ENCODE data around the gene THSD4.

The THSD4 gene

DNA sequence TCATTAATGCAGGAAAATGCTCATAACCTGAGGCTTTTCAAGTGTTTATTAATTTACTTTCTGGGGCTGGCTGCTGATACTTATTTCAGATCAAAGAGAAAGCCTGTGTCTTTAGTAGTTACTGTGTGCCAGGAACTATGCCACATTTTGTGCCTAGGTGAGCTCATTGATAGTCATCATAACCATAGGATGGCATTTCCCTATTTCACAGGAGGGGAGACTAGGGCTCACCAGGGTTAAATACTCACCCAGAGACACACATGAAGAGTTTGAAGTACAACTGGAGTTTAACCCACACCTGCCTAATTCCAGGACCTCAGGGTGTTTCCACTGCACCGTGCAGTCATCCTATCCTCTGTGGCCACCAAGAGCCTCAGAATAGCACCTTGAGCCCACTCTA, 430.7 kb downstream of the THSD4 start:
- DNase-seq (ENCODE audit: low read depth): no peak

DNA sequence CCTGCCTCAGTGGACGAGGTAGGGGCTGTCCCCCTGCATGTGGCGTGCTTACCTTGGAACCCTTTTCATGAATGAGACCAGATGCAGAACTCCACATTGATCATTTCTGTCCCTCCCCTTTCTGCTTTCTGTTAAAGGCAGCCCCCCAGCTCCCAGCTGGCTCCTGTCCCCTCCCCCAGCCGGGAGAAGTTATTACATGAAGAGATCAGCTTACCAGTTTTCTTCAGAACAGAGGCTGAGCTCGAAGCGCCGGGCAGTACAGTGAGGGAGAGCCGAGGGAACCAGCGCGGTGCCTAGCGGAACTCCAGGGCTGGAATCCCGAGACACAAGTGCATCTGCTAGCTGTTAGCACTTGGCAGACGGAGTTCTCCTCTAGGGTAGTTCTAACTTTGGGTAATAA, 431.7 kb downstream of the THSD4 start:
- DNase-seq (ENCODE audit: low read depth): no peak

DNA sequence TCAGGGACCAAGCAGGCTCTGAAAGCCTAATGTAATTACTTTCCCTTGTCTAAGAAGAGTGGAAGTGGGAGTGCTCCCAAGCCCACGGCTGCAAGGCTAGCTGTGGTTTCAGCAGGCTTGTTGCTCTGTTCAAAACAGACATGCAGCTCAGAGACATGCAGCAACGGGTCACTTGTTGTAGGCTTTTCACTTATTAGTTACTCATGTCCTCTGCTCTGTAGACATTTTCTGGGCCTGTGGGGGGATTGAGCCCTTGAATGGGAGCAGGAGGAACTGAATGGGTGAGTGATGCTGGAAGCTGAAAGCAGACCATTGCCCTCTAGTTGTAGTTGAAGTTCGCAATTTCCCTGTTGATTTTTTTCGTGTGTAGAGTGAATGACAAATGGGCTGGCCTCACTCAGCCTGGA, 433.1 kb downstream of the THSD4 start:
- no peak for DNase-seq (ENCODE audit: low read depth)

DNA sequence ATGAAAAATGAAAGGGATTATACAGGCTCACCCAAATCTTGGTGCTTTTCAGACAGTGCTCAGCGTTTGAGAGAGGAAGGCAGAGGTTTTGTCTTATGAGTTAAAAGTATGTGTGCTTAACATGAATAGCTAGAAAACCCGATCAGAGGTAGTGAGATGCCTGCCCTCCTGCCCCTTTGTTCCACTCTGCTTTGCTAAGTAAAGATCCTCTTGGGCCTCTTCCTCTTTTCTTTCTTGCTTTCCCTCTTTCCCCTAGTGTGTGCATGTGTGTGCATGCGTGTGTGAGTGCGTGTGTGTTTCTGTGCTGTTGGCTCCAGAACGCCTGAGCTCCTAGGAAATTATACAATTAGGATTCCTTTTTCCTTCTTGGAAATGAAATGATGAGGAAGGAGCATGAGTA, 433.8 kb downstream of the THSD4 start:
- no peak for DNase-seq (ENCODE audit: low read depth)

DNA sequence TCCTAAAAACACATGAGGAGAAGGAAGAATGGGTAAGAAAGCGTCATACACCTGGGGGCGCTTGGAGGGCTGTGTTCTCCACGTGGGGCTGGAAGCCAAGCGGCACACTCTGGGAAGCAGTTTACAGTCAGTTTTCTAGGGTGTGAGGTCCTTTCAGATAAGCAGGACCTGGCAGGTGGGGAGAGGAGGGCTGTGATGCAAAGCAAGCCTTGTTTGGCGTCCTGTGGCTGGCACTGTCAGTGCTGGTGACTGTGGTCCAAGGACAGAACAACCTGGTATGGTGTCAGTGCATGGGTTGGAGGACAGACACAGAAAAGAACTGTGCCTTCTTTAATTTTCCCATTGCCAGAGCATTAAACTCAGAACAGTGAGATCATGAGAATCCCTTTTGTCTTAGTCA, 434.4 kb downstream of the THSD4 start:
- no peak for DNase-seq (ENCODE audit: low read depth)

DNA sequence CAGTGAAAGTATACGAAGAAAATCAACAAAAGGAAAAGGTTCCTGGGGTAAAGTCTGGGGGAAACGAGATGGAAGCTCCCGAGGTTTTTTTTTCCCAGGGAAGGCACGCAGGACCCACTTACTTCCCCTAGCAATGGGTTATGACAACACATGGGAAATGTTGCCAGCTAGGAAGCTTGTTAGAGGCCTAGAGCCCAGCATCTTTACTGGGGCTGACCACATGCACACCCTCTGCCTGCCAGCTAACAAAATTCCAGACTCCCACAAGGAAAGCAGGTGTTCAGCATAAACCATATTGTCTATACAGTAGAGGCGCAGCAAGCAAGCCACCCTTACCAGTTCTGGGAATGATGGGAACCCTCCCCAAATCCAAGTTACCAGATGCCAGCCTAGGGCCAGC, 436.3 kb downstream of the THSD4 start:
- DNase-seq (ENCODE audit: low read depth): no peak

DNA sequence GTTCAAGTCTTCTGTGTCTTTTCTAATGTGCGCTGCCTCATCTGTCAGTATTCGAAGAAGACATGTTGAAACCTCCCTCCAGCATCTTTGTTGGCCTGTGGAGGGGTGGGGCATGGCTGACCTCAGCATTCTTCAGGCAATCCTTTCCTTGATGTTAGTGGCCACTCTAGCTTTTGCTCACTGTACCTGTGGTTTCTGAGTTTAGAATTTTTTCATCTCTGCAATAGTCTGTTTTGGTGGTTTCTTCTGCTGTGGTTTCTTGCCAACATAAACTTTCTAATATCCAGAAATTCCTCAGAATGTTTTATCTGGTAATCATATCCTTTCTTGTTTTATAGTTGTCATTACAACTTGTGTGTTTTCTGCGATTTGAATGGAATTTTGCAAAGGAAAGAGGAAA, 443.8 kb downstream of the THSD4 start:
- DNase-seq (ENCODE audit: low read depth): no peak

DNA sequence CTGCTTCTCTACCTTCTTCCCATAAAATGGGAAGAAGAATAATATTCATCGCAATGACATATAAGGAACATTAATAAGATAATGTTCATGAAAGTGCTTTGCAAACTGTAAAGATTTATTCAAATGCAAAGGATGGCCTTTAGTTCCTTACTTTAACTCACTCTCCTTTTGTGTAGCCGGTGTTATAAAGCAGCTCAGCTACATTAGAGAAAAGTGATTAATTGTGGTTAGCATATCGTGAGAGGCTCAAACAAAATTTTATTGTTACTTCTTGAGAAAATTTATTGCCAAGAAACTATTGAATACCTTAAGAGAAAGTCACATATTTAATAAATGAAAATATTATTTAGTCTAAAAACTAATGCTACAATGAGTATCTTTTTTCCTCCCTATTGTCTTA, 444.3 kb downstream of the THSD4 start:
- DNase-seq (ENCODE audit: low read depth): no peak

DNA sequence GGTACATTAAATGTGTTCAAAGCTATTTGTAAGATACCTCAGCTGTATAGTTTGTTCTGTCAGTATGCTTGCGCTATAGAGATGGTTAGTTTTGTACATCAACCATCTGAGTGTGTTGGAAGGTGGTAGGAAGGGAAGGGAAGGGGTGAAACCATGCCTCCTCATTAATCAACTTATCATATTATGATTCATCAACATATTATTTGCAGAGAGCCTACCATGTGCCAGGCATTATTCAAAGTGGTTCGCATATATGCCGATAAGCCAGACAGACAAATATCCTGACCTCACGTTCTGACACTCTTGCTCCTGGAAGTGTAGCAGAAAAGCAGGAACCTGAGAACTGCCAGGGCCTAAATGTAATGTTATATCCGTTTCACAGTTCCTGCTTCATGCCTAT, 447.0 kb downstream of the THSD4 start:
- no peak for DNase-seq (ENCODE audit: low read depth)

DNA sequence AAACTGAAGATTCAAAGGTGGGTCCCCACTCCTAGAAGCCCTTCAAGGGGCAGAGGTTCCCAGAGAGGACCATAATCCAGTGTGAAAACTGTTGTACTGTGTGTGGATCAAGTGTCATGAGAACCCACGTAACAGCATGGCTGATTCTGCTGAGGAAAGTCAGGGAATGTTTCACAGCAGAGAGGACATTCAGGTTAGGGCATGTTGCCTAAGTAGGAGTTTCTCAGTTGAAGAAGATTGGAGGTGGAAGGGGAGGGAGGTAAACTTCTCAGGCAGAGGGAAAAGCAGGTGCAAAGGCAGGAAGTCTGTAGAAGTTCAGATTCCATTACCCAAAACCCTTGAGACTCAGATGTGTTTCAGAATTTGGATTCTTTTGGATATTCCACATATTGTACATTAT, 448.9 kb downstream of the THSD4 start:
- DNase-seq (ENCODE audit: low read depth): no peak

DNA sequence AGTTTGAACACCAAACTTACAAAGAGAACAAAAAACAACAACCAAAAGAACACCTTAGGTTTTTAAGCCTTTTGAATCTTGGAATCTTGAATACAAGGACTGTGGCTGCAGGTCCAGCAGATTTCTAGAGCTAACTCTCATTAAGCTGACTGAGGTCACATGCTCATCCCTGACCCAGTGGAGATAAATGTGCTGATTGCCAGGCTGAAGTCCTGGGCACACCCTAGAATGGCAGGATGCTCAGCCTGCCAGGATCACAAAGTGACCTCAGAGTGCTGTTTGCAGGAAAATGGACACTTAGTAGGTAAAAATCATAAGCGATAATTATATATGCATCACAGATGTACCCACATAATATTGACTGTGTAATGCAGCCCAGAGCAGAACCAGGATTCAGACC, 449.7 kb downstream of the THSD4 start:
- no peak for DNase-seq (ENCODE audit: low read depth)

DNA sequence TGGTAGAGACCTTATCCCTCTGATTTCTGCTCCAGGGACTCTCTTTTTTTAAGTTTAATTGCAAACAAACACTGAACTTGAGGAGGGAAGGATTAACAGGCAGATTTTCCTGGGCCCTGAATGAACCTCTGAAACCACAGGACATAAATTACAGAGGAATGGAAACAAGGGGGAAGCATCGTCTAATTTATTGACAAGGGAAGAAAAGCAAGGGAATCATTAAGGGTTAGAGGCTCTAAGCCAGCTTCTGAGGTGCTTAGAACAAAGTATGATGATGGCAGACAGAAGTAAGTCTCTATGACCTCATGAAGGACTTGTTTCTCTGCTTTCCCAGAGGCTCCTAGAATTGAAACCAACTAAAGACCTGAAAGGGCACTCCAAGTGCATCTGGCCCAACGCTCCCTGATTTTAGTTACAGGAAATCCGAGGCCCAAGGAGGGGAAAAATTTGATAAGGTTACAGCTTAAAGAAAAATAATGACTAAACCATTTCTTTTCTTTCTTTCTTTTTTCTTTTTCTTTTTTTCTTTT, 450.4 kb downstream of the THSD4 start:
- no peak for DNase-seq (ENCODE audit: low read depth)

DNA sequence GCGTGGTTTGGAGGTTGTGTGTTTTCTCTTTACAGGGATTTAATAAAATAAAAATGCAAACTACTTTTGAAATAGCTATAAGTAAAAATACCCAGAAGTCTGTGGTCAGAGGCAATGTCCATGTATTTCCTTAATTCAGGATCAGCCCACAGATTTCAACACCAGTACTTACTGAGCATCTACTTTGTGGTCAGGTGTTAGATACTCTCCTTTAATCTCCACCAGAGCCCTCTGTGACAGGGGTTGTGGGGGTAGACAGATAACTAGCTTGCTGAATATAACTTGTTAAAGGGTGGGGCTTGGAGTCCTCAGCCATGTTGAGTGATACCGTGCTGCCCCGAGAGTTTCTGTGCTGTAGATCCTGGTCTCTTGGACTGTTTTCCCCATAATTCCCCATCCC, 451.0 kb downstream of the THSD4 start:
- DNase-seq (ENCODE audit: low read depth): no peak

DNA sequence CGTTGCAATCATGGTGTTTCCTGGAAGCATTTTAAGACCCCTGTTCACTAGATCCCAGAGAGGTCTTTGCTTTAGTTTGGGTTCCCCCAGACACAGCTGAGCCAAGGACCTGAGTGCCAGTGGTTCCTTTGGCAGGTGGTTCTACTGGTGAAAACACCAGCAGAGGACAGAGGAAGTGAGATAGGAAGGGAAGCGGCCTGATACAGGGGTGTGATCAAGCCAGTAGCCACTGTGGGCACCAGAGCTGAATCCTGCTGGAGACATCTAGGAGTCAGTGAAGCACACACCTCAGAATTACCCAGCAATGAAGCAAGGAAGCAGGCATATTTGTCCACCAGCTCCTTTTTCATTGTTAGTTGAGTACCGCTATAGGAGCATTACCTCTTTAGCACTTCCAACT, 451.9 kb downstream of the THSD4 start:
- no peak for DNase-seq (ENCODE audit: low read depth)

DNA sequence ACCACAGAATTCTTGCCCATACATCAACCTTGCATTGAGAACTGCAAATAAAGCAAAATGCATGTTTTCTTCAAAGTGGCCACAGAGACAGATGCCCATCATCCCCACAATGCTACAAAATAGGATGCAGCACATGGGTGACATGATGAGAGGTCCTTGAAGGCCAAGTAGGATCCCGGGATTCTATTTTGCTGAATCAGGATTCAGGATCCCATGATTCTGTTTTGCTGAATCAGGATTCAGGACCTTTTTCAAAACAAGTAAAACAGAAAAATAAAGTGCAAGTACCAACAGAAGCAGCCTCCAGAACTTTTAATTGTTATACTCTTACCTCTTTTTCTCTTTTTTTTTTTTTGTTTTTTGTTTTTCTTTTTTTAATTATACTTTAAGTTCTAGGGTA, 453.0 kb downstream of the THSD4 start:
- DNase-seq (ENCODE audit: low read depth): no peak

DNA sequence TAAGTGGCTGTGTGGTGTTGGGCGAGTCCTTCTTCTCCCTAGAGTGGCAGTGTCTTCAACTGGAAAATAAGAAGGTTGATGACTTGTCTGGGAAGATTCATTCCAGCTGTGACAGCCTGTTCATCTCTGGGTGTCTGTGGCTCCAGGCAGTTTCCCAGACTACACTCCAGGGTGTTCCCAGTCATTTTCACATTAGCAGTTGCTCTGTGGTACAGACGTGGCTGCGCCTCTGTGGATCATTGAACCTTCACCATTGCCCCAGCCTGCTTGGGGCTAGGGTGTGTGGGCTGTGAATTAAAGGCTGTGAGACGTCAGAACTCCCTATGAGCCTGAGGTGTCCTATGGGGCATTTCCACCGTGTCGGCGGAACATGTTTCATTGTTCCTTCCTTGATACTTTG, 455.5 kb downstream of the THSD4 start:
- DNase-seq (ENCODE audit: low read depth): no peak

DNA sequence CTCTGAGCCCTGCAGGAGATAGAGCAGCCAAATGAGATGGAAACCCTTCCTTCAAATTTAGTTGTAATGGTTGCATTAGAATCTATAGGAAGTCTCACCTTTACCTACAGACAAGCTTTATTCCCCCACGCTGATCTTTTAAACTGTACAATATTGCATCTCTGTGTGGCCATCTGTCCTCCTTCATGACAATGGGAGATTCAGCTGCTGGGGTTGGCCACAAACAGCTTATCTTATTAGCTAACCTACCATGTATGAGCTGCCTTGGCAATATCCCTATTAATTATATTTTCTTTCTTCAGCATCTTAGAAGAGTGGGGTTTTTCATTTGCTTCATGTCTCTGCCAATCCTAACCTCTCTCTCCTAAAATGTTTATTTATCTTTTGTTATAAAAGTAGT, 456.4 kb downstream of the THSD4 start:
- no peak for DNase-seq (ENCODE audit: low read depth)

DNA sequence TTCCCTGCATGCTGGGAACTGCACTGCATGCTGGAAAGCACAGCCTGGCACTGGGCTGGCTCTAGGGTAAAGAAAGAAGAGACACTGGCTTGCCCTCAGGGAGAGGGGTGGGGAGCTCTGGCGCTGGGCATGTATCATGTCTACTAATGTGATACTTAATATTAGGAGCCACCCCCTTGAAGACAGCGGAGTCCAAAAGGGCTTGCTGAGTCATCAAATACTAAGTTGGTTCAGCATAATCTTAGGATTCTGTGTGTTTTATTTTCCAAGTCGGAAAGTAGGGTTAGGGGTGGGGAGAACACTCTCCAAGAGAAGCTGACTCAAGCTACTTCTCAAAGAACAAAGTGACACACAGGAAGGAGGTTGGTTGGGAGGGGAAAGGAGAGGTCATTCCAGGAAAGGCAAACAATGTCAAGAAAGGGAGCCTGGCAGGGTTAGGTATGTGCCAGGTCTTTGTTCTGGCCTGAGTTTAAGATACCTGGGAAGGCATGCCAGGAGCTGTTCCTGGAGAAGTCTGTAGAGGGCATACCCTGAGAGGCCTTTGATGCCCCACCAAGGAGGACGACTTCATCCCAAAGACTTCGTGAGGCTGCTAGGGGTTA, 457.3 kb downstream of the THSD4 start:
- no peak for DNase-seq (ENCODE audit: low read depth)

DNA sequence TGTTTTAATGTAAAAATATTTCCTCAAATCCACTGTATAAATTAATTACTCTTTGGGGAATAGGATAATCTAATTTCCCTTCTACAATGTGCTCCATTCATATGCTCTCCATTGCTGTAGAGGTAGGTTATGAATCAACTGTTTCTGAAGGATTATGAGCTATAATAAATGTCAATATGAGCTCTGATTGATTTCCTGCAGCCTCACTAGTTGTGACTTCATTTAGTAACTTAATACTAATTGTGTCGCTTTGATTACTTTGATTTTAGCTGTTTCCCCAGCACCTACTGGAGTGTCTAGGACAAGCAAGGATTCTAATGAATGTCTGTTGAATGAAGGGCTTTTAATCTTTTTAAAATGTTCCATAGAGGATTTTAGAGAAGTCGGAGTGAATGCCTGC, 458.3 kb downstream of the THSD4 start:
- DNase-seq (ENCODE audit: low read depth): no peak

DNA sequence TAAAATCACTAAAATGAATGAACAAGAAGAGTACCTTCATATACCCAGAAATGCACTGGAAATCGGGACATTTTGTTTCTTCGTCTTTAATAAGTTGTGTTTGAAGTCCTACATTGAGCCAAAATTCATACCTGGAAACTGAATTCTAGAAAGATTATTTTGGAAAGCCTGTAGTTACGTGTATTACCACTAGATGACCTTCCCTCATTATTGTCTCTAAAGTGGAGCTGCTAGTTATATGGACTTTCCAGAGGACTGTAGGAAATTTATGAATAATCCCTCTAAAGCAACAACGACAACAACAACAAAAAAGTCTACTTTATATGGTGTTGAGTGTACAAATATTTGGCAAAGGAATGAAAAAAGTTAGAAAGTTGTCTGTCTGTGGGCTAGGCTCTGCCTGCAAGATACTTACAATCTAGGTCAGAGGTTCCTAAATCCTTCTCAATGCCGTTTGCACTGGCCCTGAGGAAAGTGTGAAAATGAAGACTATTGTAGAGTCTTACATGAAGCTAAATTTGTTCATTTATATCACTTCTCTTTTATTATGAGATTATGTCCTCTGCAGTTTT, 460.3 kb downstream of the THSD4 start:
- no peak for DNase-seq (ENCODE audit: low read depth)

DNA sequence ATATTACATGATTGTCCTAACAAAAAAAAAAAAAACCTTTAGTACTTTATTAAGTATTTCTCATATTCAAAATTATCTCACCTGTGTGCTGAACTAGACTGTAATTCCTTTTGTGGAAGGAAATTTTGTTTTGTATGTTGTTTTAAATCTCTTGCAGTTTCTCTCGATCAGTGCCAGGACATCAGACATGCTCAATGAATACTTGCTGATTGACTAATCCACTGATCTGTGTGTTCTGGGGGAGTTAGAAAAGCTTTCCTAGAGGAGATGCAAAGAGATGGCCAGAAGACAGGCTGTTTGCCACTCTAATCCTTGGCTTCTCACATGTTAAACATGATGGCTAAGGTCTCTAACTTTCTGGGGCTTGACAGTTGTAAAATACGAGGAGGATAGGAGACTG, 461.8 kb downstream of the THSD4 start:
- no peak for DNase-seq (ENCODE audit: low read depth)

DNA sequence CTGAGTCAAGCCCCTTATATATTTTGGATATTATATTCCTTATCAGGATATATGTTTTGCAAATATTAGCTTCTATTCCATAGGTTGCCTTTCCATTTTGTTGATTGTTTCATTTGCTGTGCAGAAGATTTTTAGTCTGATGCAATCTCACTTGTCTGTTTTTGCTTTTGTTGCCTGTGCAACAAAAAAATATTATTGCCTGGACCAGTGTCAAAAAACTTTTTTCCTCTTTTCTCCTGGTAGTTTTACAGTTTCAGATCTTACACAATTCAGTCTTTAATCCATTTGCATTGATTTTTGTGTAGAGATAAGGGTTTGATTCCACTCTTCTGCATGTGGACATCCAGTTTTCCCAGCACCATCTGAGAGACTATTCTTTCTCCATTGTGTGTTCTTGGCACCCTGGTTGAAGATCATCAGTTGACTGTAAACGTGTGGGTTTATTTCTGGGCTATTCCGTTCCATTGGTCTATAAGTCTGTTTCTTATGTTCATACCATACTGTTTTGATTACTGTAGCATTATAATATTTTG, 466.2 kb downstream of the THSD4 start:
- no peak for DNase-seq (ENCODE audit: low read depth)

DNA sequence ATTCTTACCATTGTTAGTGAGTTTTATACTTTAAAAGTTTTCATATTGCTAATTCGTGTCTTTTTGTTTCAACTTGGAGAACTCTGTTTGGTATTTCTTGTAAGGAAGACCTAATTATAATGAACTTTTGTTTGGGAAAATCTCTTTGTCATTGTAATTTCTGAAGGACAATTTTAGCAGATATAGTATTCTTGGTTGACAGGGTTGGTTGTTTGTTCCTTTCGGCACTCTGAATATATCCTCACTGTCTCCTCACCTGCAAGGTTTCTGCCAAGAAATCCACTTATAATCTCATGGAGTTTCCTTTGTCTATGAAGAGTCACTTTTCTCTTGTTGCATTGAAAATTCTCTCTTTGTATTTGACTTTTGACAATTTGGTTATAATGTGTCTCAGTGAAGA, 469.9 kb downstream of the THSD4 start:
- no peak for DNase-seq (ENCODE audit: low read depth)

DNA sequence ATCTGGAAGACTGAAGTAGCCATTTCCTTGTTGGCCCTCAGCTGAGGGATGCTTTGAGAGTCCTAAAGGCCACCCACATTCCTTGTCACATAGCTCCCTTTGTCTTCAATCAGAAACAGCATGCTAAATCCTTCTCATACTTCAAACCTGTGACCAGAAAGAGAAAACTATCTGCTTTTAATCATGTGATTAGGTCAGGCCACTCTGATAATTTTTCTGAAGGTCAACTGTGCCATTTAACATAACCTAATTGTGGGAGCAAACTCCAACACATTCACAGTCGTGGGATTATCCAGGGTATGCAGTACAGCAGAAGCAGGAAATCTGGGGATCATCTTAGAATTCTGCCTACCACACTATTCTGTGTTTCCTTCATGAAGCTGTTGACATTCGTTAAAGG, 471.2 kb downstream of the THSD4 start:
- no peak for DNase-seq (ENCODE audit: low read depth)
